HEK293 (cell line): ENCODE measurements around the gene PLEKHG7.
A peak's percentile ranks its signal among the peaks of the same experiment; 100 is the strongest.

ENCODE experiments used
- ATF2 ChIP-seq: fragments of 450-650 bp; formaldehyde crosslinking; IDR thresholded peaks from 2 replicates; pipeline ENCODE4 v1.5.1; 2016; ENCODE audit warnings: missing biosample characterization, missing genetic modification characterization, low read depth
- HIC1 ChIP-seq: fragments of 450-650 bp; formaldehyde crosslinking; IDR thresholded peaks from 2 replicates; pipeline ENCODE4 v1.5.1; 2016; ENCODE audit warnings: missing biosample characterization, missing genetic modification characterization
- HOXC10 ChIP-seq: sonication (generic); formaldehyde crosslinking; IDR thresholded peaks from 2 replicates; pipeline ENCODE4 v1.8.1; 2023; ENCODE audit warnings: mild to moderate bottlenecking, missing genetic modification reagents
- KLF7 ChIP-seq: fragments of 450-650 bp; formaldehyde crosslinking; IDR thresholded peaks from 2 replicates; pipeline ENCODE4 v1.5.1; 2016; ENCODE audit warnings: missing biosample characterization, missing genetic modification characterization, borderline replicate concordance
- KLF8 ChIP-seq: fragments of 450-650 bp; formaldehyde crosslinking; IDR thresholded peaks from 2 replicates; pipeline ENCODE4 v1.5.1; 2016; ENCODE audit warnings: missing biosample characterization, missing genetic modification characterization
- MZF1 ChIP-seq: fragments of 450-650 bp; formaldehyde crosslinking; IDR thresholded peaks from 2 replicates; pipeline ENCODE4 v1.5.1; 2017; ENCODE audit warnings: missing biosample characterization, missing genetic modification characterization, borderline replicate concordance
- PRDM10 ChIP-seq: fragments of 450-650 bp; formaldehyde crosslinking; IDR thresholded peaks from 2 replicates; pipeline ENCODE4 v1.5.1; 2016; ENCODE audit warnings: missing biosample characterization, missing genetic modification characterization
- PRDM6 ChIP-seq: fragments of 450-650 bp; formaldehyde crosslinking; IDR thresholded peaks from 2 replicates; pipeline ENCODE4 v1.5.1; 2017; ENCODE audit warnings: missing biosample characterization, missing genetic modification characterization
- SCRT2 ChIP-seq: fragments of 450-650 bp; formaldehyde crosslinking; IDR thresholded peaks from 2 replicates; pipeline ENCODE4 v1.5.1; 2016; ENCODE audit warnings: missing biosample characterization, missing genetic modification characterization
- SP3 ChIP-seq: fragments of 450-650 bp; formaldehyde crosslinking; IDR thresholded peaks from 2 replicates; pipeline ENCODE4 v1.5.1; 2016; ENCODE audit warnings: missing biosample characterization, missing genetic modification characterization
- ZBTB44 ChIP-seq: fragments of 450-650 bp; IDR thresholded peaks from 2 replicates; pipeline ENCODE4 v1.5.1; 2018; ENCODE audit warnings: missing biosample characterization, mild to moderate bottlenecking, missing genetic modification characterization
- ZNF138 ChIP-seq: fragments of 450-650 bp; formaldehyde crosslinking; IDR thresholded peaks from 2 replicates; pipeline ENCODE4 v1.5.1; 2016; ENCODE audit warnings: missing biosample characterization, missing genetic modification characterization, borderline replicate concordance
- ZNF155 ChIP-seq: fragments of 450-650 bp; formaldehyde crosslinking; IDR thresholded peaks from 2 replicates; pipeline ENCODE4 v1.5.1; 2016; ENCODE audit warnings: missing biosample characterization, missing genetic modification characterization
- ZNF157 ChIP-seq: fragments of 450-650 bp; formaldehyde crosslinking; IDR thresholded peaks from 2 replicates; pipeline ENCODE4 v1.5.1; 2016; ENCODE audit warnings: missing biosample characterization, missing genetic modification characterization
- ZNF19 ChIP-seq: fragments of 450-650 bp; formaldehyde crosslinking; IDR thresholded peaks from 2 replicates; pipeline ENCODE4; 2016; ENCODE audit warnings: missing biosample characterization, missing genetic modification characterization, low read depth
- ZNF248 ChIP-seq: fragments of 450-650 bp; formaldehyde crosslinking; IDR thresholded peaks from 2 replicates; pipeline ENCODE4 v1.5.1; 2017; ENCODE audit warnings: missing biosample characterization, missing genetic modification characterization
- ZNF362 ChIP-seq: fragments of 450-650 bp; formaldehyde crosslinking; IDR thresholded peaks from 2 replicates; pipeline ENCODE4 v1.5.1; 2016; ENCODE audit warnings: missing biosample characterization, missing genetic modification characterization
- ZNF394 ChIP-seq: fragments of 450-650 bp; formaldehyde crosslinking; IDR thresholded peaks from 2 replicates; pipeline ENCODE4 v1.5.1; 2016; ENCODE audit warnings: missing biosample characterization, missing genetic modification characterization, mild to moderate bottlenecking, moderate library complexity, borderline replicate concordance
- ZNF404 ChIP-seq: fragments of 450-650 bp; formaldehyde crosslinking; IDR thresholded peaks from 2 replicates; pipeline ENCODE4 v1.5.1; 2017; ENCODE audit warnings: missing biosample characterization, missing genetic modification characterization
- ZNF510 ChIP-seq: fragments of 450-650 bp; formaldehyde crosslinking; IDR thresholded peaks from 2 replicates; pipeline ENCODE4 v1.5.1; 2018; ENCODE audit warnings: mild to moderate bottlenecking, missing genetic modification characterization, missing biosample characterization; ENCODE audit not compliant: insufficient replicate concordance
- ZNF571 ChIP-seq: fragments of 450-650 bp; formaldehyde crosslinking; IDR thresholded peaks from 2 replicates; pipeline ENCODE4 v1.5.0; 2017; ENCODE audit warnings: missing biosample characterization, missing genetic modification characterization
- ZNF600 ChIP-seq: fragments of 450-650 bp; formaldehyde crosslinking; IDR thresholded peaks from 2 replicates; pipeline ENCODE4 v1.5.1; 2016; ENCODE audit warnings: missing biosample characterization, missing genetic modification characterization
- ZNF629 ChIP-seq: fragments of 450-650 bp; formaldehyde crosslinking; IDR thresholded peaks from 2 replicates; pipeline ENCODE4 v1.5.1; 2017; ENCODE audit warnings: missing biosample characterization, missing genetic modification characterization
- ZNF707 ChIP-seq: fragments of 450-650 bp; formaldehyde crosslinking; IDR thresholded peaks from 2 replicates; pipeline ENCODE4 v1.5.1; 2016; ENCODE audit warnings: missing biosample characterization, missing genetic modification characterization
- ZSCAN18 ChIP-seq: fragments of 450-650 bp; formaldehyde crosslinking; IDR thresholded peaks from 2 replicates; pipeline ENCODE4 v1.5.1; 2016; ENCODE audit warnings: missing biosample characterization, missing genetic modification characterization

Gene PLEKHG7

GRCh38 chr12:92745856-92746550 lies 43.2 kb downstream of the PLEKHG7 start (continued):
- no peak for TF ChIP-seq ZSCAN18 (tag by site-specific recombination)
- TF ChIP-seq ZNF138 (tag by site-specific recombination), result no peak
- TF ChIP-seq ZNF19 (tag by site-specific recombination), result no peak
- no peak for TF ChIP-seq ZNF394
- no peak for TF ChIP-seq HOXC10
- no peak for TF ChIP-seq ZNF707 (tag by site-specific recombination)
- TF ChIP-seq SCRT2 (tag by site-specific recombination), result no peak
- TF ChIP-seq ZNF510 (tag by site-specific recombination), result no peak
- TF ChIP-seq ZNF155, result no peak
- 0 out of 2 replicates have a peak, but pooled peaks have one; percentile 26 for TF ChIP-seq PRDM10 (tag by site-specific recombination)
- TF ChIP-seq PRDM6 (tag by site-specific recombination), result no peak
- TF ChIP-seq ZBTB44 (tag by site-specific recombination), result no peak
- TF ChIP-seq ZNF157, result no peak
- no peak for TF ChIP-seq ZNF404
- TF ChIP-seq ZNF571, result no peak
- TF ChIP-seq ZNF362 (tag by site-specific recombination), result no peak
- TF ChIP-seq ZNF629 (tag by site-specific recombination), result 0 out of 2 replicates have a peak, but pooled peaks have one; percentile 25
- TF ChIP-seq ATF2 (tag by site-specific recombination), result no peak
- TF ChIP-seq ZNF248, result no peak
- TF ChIP-seq KLF7 (tag by site-specific recombination), result no peak
- TF ChIP-seq KLF8, result no peak
- TF ChIP-seq SP3 (tag by site-specific recombination), result no peak
- TF ChIP-seq ZNF600 (tag by site-specific recombination), result 0 out of 2 replicates have a peak, but pooled peaks have one; percentile 30
- no peak for TF ChIP-seq HIC1
- TF ChIP-seq MZF1 (tag by site-specific recombination), result no peak
